ENCODE measurements around the gene SLC35A4.
A peak's percentile ranks its signal among the peaks of the same experiment; 100 is the strongest.

The SLC35A4 gene

DNA sequence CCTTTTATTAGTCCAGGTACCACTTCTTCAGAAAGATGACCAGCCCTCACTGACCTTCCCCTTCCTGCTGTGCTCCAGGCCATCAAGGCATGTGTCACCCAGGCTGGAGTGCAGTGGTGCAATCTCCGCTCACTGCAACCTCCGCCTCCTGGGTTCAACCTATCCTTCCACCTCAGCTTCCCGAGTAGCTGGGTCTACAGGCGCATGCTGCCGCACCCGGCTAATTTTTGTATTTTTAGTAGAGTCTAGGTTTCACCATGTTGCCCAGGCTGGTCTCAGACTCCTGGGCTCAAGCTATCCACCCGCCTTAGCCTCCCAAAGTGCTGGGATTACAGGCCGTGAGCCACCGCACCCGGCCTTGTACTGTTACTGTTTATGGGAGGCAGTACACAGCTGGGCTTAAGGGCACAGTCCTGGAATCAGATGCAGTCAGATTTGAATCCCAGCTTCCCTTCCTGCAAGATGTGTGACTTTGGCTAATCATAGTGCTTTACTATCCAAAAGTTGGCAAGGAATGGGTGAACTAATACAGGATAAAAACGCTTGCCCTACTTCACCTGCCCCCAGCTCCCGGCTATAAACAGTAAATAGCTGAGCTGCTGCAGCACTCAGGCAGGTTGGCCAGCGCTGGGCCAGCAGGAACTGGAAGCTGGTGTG, 17.6 kb upstream of the SLC35A4 start:
- DNase-seq (ENCODE audit: low read depth in 2 of 2): peak in 1 of 2 donors; percentile 12
- H3K4me3 ChIP-seq (replicated peaks in 1 of 2; ENCODE audit: low read depth in 2 of 2, low read length in 2 of 2): no peak overlapping the region
- TF ChIP-seq, protein P1, sequence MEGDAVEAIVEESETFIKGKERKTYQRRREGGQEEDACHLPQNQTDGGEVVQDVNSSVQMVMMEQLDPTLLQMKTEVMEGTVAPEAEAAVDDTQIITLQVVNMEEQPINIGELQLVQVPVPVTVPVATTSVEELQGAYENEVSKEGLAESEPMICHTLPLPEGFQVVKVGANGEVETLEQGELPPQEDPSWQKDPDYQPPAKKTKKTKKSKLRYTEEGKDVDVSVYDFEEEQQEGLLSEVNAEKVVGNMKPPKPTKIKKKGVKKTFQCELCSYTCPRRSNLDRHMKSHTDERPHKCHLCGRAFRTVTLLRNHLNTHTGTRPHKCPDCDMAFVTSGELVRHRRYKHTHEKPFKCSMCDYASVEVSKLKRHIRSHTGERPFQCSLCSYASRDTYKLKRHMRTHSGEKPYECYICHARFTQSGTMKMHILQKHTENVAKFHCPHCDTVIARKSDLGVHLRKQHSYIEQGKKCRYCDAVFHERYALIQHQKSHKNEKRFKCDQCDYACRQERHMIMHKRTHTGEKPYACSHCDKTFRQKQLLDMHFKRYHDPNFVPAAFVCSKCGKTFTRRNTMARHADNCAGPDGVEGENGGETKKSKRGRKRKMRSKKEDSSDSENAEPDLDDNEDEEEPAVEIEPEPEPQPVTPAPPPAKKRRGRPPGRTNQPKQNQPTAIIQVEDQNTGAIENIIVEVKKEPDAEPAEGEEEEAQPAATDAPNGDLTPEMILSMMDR (IDR thresholded peaks at IDR 0.05; ENCODE audit: low read depth, low read length): no peak

DNA sequence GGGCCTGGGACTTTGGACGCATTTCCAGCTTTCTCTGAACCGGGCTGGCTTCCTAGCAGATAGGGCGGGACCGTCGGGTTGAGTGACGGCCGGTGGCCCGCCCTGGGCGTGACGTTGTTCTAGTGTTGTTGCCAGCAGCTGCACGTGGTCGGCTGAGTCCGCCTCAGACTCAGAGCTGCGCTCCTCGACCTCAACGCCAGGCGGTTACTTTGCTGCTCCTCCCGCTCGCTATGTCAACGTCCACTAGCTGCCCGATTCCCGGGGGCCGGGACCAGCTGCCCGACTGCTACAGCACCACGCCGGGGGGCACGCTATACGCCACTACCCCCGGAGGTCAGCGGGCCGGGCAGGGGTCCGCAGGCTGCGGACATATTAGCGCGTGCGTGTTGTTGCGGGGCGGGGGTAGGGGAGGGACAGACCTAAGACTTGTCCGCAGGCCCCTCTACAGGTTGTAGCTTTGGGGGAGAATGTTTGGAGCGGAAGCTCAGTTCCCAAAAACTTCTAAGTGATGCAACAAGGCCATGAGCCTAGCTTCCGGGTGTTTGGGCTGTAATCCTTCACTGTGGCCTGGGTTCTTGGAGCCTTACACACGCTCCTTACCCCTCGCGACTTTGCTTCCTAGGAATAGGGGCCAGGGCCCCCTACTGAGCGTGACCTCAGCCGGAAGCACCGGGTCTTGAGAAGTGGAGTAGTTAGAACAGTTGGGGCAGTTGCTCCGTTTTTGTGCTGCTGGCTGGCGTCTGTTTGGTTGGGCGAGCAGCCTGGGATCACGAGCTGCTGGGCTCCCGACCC, 16.9 kb upstream of the SLC35A4 start, which contains the start of gene EIF4EBP3:
TSS of gene EIF4EBP3 (plus strand) at position 155 of the 792 bp plus-strand sequence. CDS start at position 231, 76 bp downstream.
- H3K4me3 ChIP-seq (replicated peaks in 1 of 2; ENCODE audit: low read depth in 2 of 2, low read length in 2 of 2): peak within 1 kb of the TSS; percentile 40 to 43
- TF ChIP-seq, protein P1 (IDR thresholded peaks at IDR 0.05; ENCODE audit: low read depth, low read length): peak; percentile 71
- DNase-seq (ENCODE audit: low read depth in 2 of 2): peak; percentile 96 to 98

DNA sequence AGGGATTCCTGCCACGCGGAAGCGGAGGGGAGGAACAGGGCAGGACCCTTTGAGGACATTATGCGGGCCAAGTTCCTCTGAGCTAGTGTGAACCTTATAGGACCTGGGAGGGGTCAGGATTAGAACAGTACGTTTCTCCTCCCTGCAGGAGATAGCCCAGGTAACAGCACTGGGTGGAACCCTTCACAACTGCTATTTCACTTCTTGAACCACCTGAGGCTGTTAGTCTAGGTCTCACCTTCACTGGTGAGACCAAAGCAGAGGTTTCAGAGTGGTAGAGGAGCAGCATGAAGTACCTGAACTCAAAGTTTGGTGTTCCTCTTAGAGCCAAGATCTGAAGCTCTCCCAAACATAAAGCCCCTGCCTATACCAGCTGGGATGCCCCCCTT, 16.3 kb upstream of the SLC35A4 start:
- TF ChIP-seq, protein P1 (IDR thresholded peaks at IDR 0.05; ENCODE audit: low read depth, low read length): no peak
- peak overlapping the region; percentile 40 to 43 for H3K4me3 ChIP-seq (replicated peaks in 1 of 2; ENCODE audit: low read depth in 2 of 2, low read length in 2 of 2)
- DNase-seq (ENCODE audit: low read depth in 2 of 2): no peak

DNA sequence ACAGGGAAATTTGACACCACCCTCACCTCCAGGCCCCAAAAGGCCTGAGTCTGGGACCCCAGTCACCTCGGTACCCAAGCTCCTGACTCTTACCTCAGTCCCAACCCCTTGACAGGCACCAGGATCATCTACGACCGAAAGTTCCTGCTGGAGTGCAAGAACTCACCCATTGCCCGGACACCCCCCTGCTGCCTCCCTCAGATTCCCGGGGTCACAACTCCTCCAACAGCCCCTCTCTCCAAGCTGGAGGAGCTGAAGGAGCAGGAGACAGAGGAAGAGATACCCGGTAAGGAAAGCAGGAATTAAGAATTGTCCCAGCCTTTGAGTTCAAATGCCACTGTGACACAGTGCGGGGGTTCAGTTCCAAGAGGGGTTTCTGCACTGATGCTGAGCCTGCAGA, 15.8 kb upstream of the SLC35A4 start:
- H3K4me3 ChIP-seq (replicated peaks in 1 of 2; ENCODE audit: low read depth in 2 of 2, low read length in 2 of 2): no peak overlapping the region
- no peak for DNase-seq (ENCODE audit: low read depth in 2 of 2)
- TF ChIP-seq, protein P1 (IDR thresholded peaks at IDR 0.05; ENCODE audit: low read depth, low read length): no peak

DNA sequence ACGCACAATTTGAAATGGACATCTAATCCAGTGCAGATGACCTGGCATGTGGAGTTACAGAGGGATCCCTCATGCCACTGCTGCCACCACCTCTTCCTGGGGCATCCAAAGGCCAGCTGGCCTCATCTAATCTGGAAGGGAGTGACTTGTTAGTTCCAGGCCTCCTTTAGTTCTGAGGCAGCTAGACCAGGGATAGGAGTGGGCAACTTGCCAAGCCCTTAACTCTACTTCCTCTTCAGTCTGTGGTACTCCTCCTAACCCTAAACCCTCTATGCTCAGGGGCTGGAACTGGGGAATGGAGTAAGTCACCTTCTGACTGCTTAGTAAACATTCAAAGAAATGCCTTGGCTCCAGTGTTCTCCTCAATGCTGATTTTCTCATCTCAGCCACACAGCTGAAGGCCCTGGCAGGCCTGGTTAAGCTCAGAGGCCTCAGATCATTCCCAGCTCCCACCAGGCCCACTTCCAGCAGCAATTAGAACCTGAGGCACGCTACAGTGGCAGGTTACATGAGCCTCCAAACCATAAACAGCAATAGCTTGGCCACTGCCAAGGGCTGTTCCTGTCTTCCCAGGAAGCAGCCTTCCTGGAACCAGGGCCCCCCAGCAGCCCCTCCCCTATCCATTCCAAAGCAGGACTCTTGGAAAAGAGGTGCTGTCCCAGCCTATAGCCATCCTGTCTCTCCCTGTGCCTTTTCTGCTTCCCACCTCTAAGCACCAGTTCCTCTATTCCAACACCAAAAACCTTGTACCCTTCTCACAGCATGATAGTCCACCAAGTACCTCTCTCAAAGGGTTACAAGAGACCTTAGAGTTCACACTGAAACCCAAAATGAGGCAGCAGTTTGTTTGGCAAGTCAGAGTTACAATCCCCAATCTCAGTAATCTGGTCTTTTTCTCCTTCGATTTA, 15.1 kb upstream of the SLC35A4 start:
- TF ChIP-seq, protein P1 (IDR thresholded peaks at IDR 0.05; ENCODE audit: low read depth, low read length): no peak
- no peak overlapping the region for H3K4me3 ChIP-seq (replicated peaks in 1 of 2; ENCODE audit: low read depth in 2 of 2, low read length in 2 of 2)
- DNase-seq (ENCODE audit: low read depth in 2 of 2): peak; percentile 40 to 77
